Testis (tissue), 2 donors: ENCODE results near the gene CCDC182.

Experiments used
- CTCF ChIP-seq, 3 experiments: fragments of 450-650 bp in 2 of 3; fragments of 200-600 bp in 1 of 3; sonication (generic) in 1 of 3; IDR thresholded peaks; one replicate each; pipeline ENCODE4 v1.5.1; 2016 to 2019; ENCODE audit warnings: antibody characterized with exemption in 3 of 3, mild to moderate bottlenecking in 2 of 3, moderate library complexity in 1 of 3
- POLR2A ChIP-seq: fragments of 450-650 bp; IDR thresholded peaks from one replicate; pipeline ENCODE4 v1.6.1; 2017; ENCODE audit warnings: antibody characterized with exemption, mild to moderate bottlenecking, moderate library complexity

GRCh38 chr17:57701124-57701523 is 44.0 kb downstream of the CCDC182 start:
- TF ChIP-seq CTCF (IDR thresholded peaks at IDR 0.05): no peak
- no peak for TF ChIP-seq POLR2A
